Measurements from ENCODE around the gene EIF5B.
"Not testable (repeated sequence)": the region's sequence is repeated elsewhere in the genome, so short reads cannot be mapped to it uniquely, and the experiment has no call there.

Gene EIF5B

DNA sequence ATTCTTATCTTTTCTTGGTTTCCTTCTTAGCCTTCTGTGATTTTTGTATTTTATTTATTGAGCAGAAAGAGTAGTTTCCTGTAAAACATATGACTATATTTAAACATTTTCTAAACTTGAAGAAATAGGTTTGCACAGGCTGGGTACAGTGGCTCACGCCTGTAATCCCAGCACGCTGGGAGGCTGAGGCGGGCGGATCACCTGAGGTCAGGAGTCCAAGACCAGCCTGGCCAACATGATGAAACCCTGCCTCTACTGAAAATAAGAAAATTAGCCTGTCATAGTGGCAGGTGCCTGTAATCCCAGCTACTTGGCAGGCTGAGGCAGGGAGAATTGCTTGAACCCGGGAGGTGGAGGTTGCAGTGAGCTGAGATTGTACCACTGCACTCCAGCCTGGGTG is 31.7 kb downstream of the EIF5B start:
- DNase-seq: not testable (repeated sequence)

DNA sequence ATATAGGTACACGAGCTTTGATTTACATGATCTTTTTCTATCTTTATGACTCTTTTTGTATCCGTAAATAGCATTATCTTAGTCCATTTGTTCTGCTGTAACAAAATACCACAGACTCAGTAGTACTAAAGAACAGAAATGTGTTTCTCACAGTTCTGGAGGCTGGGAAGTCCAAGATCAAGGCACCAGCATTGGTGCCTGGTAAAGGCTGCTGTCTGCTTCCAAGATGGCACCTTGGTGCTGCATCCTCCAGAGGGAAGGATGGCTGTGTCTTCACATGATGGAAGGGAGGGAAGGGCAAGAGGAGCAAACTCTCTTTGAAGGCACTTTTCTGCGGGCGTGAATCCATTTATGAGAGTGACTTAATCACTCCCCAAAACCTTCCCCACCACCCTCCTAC is 36.0 kb downstream of the EIF5B start:
- no peak for DNase-seq

DNA sequence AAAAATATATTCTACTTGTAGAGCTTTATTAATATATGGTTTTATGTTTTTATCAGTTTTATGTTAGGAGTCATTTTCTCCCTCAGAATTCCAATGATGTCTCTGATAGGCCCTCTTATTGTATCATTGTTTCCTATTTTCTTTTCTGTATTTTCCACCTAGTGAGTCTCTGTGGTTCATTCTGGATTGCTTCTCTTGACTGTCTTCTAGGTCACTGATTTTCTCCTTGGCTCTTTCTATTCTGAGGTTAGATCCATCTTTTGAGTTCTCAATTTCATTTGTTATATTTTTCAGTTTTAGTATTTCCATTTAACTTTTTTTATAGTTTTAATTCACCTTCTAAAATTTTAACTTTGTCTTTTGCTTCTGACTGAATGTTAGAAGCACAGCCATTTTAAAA is 37.6 kb downstream of the EIF5B start:
- DNase-seq: no peak

DNA sequence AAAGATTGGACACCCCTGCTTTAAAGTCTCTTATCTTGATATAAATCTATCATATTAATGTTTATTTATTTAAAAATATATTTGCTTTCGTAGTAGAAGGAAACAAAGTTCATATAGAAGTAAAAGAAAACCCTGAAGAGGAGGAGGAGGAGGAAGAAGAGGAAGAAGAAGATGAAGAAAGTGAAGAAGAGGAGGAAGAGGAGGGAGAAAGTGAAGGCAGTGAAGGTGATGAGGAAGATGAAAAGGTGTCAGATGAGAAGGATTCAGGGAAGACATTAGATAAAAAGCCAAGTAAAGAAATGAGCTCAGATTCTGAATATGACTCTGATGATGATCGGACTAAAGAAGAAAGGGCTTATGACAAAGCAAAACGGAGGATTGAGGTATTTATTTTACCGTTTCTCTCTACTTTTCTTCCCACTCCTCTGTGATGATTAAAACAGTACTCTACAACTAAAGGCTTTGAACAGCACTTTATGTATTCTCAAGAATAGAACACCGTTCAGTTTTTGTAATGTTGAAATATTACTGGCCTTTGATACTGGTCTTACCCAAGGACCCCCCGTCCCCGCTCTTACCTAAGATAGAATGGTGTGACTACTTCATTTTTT is 39.2 kb downstream of the EIF5B start:
- DNase-seq: no peak

DNA sequence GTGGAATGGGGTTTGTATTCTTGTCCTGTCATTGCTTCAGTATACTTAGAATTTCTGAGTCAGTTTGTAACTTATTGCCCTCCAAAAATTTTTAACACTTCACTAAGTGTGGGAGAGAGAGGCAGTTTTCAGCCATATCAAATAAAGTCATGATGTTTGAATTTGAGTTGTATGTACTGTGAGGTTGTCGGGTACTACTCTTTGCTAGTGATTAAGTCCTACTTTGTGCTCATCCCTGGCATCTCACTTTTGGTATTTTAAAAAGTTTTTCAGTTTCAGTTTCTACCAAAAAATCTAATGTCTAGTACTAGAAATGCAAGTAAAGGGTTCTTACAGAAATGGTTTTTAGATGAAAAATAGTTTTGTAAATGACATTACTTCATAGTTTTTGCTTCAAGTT is 40.7 kb downstream of the EIF5B start:
- no peak for DNase-seq

DNA sequence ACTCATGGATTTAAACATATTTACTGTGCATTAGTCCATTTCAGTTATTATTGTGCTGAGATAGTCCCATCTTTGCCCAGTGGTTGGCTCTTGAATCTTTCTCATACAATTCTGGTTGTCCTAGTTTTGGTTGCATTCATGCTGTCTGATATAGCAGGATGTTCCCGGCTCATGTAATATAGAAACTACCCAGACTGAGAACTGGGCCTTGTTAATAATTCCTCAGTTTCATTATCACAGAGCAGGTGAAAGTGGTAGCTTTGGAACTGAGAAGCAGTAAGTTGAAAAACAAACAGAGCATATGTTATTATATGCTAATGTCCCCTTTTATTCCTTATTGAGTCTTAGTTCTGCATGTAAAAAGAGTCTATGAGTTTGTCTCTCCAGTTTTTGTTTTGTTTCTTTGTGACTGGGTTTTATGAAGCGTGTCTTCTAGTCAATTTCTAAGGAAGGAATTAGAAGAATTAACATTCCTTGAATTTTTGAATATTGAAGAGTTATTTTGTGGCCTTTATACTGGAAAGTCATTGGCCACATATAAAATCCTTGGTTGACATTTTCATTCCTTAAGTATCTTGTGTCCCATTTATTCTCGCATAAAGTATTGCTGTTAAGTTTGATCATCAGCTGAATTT is 43.3 kb downstream of the EIF5B start:
- no peak for DNase-seq

DNA sequence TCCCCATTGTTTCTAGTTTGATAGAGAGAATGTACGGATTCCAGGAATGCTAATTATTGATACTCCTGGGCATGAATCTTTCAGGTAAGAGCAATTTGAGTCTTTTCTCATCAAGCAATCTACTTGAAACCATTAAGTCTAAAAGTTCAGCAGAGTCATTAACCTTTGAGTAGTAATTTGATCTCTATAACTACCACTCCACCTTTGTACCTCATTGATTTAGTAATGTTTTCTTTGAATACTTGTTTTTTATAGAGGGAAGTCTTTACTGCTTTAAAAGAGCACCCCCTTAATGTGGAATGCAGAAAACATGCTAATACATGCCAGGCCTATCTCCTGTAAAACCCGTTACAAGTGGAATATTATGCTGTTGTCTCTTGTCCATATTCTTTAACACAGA is 45.0 kb downstream of the EIF5B start:
- no peak for DNase-seq

DNA sequence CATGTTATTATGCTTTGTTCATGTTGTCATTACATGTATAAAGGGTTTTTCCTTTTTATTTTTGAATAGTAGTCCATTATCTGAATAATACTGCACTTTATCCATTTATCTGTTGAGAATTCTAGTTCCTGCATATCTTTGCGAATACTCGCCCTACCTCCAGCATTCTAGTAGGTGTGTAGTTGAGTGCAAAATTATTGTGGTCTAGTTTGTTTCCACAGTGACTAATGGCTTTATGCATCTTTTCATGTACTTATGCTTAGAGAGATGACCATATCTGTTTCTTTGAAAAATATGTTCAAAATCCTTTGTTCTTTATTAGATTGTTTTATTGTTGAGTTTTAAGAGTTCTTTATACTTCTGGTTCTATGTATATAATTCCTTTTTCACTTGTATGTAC is 48.8 kb downstream of the EIF5B start:
- DNase-seq: no peak

DNA sequence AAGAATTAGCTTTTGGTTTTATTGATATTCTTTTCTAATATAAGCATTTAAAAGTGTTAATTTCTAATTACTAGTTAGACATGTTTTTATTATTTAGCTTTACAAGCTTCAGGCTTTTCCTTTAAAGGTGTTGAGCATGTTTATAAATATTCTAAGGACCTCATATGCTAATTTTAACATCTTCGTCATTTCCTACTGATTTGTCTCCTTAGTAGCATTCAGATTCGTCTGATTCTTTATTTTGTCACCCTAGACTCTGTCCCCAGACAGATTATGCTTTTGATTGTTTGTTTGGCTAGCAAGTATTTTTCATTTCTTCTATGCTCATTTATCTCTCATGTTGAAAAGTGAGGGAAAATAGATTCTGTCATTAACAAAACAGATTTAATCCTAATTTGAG is 51.7 kb downstream of the EIF5B start:
- no peak for DNase-seq

DNA sequence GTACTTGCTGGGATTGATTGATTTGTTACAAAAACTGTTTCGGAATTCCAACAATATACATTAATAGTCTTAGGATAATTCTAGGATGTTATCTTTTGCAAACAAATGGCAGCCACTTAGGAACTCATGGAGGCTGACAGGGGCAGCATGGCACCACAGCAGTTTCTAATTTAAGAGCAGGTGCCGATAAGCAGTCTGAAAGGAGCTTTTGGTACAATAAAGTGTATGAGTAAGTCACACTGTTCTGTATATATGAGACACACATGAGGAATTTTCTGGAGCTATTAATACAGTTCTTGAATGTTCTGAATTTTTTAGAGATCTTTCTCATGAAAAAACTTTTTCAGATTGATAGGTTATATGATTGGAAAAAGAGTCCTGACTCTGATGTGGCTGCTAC is 52.2 kb downstream of the EIF5B start:
- no peak for DNase-seq

DNA sequence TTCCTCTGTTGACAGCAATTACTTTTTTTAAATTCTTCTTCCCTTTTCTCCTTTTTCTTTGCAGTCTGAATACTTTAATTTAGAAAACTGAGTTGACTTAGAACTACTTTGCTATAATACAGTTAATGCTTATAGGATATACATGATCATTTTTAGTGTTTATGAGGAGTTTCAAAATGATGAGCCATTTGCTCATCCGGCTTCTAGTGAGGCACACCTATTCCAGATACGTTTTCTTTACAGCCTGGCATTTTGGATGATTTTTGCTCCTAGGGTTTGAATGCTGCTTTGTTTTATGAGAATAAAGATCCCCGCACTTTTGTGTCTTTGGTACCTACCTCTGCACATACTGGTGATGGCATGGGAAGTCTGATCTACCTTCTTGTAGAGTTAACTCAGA is 52.8 kb downstream of the EIF5B start:
- no peak for DNase-seq

DNA sequence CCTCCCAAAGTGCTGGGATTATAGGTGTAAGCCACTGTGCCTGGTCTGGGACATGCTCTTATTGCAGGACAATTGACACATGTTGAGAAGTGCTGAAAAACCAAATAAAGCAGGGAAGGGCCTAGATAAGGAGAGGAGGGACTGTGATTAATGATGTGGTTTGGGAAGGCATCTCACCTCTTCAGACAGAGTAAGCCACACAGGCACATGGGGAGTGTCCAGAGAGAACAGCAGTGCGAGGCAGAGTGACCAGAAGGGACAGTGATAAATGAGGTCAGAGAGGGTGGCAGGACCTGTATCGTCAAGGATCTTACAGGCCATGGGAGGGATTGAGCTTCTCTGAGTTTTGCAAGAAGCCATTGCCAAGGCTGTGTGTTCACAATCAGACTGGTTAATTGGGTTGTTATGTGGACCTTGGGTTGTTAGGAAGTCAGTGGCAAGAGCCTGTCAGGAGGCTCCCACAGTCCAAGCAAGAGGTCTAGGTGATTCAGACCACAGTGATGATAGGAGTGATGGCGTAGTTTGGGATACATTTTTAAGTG is 58.5 kb downstream of the EIF5B start:
- no peak for DNase-seq

DNA sequence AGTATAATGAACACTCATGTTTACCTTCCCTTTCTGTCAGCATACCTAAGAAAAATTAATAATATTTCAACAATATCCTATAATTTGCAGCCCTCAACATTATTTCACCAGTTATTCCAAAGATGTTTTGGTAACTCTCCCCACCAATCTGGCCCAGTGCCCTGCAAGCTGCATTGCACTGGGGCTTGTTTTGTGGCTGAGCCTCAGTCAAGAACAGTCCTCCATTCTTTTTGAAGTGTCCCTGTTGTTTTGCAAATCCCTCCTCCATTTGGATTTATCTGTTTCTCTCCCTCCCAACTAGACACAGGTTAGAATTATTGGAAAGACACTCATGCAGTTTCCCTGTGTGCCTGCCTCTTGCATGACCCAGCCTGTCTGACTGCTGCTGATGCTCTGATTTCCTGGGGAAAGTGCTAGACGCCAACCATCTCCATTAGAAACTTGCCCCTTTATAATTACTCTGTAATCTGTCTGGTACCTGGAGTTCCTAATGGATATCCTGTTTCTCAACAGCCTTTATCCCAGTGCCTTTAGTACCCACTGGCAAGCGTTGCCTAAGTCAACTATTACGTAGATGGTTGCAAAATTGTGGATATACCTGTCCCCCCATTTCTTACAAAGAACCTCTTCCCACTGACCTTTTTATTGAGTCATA is 60.2 kb downstream of the EIF5B start:
- peak; percentile 64 for DNase-seq

DNA sequence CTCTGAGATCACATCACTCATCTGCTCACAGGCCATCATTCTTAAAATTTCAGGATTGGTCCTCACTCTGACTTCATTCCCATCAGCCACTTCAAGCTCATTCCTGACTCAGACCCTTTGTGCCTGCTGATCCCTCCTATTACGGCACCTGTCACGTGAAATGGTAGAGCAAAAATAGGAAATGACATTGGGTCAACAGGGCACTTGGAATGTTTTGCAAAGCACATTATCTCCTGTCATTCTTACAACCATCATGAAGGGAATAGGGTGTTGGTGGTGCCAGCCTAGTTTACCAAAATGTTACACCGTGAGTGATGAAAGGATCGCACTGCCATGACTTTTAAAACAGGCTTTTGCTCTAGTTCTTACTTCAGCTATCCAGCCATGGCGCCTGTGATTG is 61.1 kb downstream of the EIF5B start:
- no peak for DNase-seq

DNA sequence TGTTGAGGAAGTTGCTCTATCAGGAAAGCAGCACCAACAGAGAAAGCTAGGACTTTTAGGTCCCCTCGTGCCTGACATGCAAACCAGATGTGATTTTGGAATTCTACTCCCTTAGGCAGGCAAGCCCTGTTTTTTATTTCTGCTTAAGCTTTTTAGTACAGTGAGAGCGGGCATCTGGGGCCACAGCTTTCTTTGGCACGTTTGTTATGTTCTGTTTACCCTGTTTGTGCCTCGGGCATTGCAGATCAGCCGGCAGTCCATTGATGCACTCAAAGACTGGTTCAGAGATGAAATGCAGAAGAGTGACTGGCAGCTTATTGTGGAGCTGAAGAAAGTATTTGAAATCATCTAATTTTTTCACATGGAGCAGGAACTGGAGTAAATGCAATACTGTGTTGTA is 61.9 kb downstream of the EIF5B start:
- no peak for DNase-seq

DNA sequence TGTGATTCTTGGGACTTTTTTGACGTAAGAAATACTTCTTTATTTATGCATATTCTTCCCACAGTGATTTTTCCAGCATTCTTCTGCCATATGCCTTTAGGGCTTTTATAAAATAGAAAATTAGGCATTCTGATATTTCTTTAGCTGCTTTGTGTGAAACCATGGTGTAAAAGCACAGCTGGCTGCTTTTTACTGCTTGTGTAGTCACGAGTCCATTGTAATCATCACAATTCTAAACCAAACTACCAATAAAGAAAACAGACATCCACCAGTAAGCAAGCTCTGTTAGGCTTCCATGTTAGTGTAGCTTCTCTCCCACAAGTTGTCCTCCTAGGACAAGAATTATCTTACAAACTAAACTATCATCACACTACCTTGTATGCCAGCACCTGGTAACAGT is 62.6 kb downstream of the EIF5B start:
- DNase-seq: no peak

DNA sequence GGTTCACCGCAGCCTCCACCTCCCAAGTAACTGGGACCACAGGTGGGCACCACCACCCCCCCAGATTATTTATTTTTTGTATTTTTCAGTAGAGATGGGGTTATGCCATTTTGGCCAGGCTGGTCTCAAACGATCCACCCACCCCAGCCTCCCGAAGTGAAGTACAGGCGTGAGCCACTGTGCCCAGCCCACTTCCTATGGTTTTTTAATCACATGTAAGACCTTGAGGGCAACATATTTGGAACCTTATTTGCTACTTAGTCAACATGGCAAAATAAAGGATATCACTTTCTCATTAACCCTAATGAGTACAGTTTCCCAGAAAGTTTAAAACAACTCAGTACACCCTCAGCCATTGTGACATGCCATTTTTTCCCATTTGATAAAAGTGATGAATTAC is 64.7 kb downstream of the EIF5B start:
- no peak for DNase-seq

DNA sequence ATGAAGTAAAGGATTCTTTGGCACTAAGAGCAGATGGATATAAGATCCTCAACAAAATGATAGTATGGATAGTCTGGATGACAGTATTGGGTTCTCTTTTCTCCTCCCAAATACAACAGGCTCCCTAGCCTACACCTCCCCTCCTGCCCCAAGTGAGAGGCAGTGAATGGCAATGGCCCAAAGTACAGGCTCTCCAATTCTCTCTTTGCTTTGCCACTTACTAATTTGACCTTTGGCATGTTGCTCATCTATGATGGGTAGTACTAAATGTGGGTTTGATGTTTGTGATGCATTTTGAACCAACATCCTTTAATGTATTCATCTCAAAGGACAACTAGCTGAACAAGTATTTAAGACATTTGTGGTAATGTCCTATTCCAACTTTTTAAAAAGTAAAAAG is 65.9 kb downstream of the EIF5B start:
- DNase-seq: no peak

DNA sequence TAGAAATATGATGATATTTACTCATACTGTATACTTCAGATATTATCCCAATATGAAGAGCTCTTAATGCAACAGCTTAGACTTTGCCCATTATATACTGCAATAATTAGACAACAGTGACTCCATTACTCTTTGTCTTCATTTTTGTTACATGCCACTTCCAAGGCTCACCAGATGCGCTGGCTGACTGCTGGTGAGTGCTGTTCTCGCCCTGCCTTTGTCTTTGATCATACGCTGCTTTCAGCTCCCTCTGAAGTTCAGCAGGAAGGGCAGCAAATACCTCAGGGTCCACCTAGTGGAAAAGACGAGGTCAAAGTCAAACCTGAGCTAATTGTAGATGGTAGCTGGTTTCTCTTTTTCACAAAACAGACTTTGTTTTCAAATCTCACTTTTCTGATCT is 66.3 kb downstream of the EIF5B start:
- DNase-seq: no peak

DNA sequence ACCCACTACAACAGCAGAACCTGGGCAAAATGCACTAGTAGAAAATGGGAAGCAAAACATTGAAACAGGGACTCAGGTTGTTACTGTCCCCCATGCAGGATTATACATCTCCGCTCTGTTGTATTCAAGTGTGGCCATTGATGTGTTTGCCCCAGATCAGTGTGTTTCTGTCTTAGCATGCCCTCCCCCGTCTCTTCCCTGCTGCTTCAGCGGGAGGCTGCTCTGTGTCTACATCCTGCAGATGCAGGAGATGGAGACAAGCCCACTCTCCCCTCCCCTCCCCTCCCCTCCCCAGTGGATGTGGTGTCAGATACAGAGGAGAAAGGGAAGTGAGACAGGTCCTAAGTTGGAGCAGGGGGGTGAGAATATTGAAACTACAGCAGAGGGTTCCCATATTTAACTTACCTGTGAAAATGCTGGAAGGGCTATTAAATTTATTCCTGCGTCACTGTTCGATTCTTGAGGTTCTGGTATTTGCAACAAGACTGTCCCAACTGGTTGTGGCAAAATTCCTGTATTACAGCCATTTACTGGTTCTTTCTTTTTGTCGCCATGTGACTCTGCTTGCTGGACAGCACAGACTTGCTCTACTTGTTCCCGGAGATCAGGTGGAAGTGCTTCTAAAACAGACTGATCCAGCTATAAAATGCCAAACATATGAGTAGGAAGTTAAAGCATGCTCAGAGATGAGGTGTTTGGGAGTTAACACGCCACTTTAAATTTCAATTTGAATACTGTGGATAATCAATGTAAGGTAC is 67.0 kb downstream of the EIF5B start:
- no peak for DNase-seq

DNA sequence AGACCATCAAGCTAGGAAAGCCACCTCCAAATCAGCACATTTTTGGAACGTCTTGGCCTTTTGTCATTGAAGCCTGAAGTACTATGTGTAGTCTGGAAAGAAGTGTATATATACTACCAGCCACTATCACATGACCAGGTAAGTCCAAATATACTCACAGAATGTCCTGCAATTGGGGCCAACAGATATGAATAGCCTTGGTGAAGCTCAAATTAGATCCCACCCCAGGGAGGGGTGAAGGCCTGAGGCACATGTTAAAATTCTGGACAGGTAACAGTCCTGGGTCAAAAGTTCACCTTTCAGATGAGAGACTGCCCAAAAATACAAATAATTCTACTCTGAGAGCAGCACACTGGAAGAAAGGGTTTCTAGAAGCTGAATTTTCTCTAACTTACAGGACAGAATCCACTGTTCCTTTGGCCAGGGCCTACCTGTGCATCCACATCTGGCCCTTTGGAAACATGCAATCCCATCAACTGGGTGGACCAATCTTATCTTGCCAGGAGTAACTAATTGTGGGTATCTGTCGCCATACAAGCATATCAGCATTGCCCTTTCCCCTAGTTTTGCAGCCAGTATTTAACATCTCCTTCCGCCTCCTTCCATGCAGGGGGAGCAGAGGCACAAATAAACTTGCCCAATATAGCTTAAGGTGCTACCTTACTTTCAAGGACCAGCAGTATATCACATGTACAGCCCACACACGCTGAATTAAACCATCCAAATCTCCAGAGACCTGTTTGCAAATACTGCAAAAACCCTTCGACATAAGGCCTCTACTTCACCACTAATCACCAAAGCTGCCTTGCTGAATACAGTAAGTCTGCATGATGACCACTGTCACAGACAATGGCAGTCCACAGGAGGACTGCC is 67.8 kb downstream of the EIF5B start:
- DNase-seq: no peak

DNA sequence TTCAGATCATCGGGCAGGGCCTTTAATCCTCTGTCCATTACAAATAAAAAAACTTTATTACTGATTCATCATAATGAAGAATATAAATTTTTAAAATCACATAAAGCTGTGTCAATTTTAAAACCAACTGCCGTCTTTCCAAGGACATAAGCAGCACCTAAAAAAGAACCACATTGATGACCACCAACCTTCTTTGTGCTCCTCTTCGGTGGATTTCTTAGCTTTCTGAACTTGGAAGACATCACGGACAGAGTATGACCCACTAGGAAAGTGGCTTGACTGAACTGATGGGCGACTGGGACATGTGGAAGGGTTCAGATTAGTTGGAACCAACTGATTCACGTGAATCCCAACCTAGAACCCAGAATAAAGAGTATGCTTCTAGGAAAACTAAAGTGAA is 68.9 kb downstream of the EIF5B start:
- DNase-seq: no peak

DNA sequence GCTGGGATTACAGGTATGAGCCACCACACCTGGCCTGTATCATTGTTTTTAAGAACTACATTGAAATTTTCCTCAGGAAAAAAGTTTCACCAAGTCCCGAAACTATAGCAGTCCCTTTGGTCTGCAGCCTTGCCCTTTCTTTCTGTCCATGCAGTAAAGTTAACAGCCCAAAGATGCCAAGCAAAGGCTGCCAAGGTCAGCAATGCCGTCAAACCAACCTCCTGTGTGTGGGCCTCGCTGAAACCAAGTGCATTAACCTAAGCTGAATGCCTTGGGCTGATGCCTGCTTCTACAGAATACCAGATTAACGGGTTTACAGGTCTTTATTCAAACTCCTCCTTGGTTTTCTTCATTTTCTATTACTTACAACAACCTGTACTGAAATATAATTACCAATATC is 73.1 kb downstream of the EIF5B start:
- DNase-seq: no peak
